Fibroblast of the aortic adventitia (primary cell): ENCODE measurements around the gene ENTPD1. TPM values are rescaled to one million over a fixed set of nuclear protein-coding genes. Genes with fewer than 3 reads are reported as not detected.
"Not testable (repeated sequence)": the region's sequence is repeated elsewhere in the genome, so short reads cannot be mapped to it uniquely, and the experiment has no call there.

Experiments
- DNase-seq: peaks from one replicate; pipeline ENCODE4 v3.0.0-alpha.2; 2010; ENCODE audit warnings: low read depth
- H3K4me3 ChIP-seq: 2 replicates; pipeline ENCODE4 v1.5.1; 2011; ENCODE audit warnings: low read depth, mild to moderate bottlenecking, control low read depth, low read length, moderate library complexity
- CTCF ChIP-seq: IDR thresholded peaks from 2 replicates; pipeline ENCODE4 v1.5.1; 2011; ENCODE audit warnings: mild to moderate bottlenecking, low read length, control low read depth, inconsistent platforms; ENCODE audit not compliant: insufficient read depth
- total RNA-seq: library from RNA; depleted of rRNA; stranded (reverse); fragments of >200 nt; gene quantifications from 2 replicates; pipeline ENCODE4 v1.2.3, GENCODE V29; 2012; ENCODE audit warnings: low replicate concordance

ENTPD1 gene
- total RNA-seq, 1 donor = 0.09 TPM

- no peak overlapping the region for H3K4me3 ChIP-seq
- no peak for DNase-seq
- TF ChIP-seq CTCF = no peak
These were observed 3.4 kb downstream of the ENTPD1 start for GRCh38 chr10:95759233-95759826.

DNA sequence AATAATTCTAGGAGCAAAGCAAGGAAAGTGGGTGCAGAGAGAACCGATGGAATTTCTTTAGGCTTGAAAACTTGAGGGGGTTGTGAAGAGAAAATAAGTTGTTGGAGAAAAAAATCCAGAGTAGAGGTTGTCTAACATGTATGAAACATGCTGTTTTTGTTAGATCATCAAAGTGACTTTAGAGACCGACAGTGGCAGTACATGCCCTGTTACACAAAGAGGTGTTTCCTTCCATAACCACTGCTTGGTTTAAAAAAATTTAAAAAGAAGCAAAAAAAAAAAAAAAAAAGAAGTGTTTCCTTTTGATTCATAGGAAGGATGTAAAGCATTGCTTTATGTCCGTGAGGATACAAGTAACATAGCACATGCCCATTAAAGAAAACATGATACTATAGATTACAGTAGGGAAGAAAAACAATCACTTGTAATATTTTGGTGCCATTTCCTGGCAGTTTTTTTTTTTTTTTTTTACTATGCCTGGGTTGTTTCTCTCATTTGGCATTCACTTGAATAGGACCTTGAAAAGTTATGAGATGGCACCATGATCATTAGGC lies 6.1 kb downstream of the ENTPD1 start:
- TF ChIP-seq CTCF = no peak
- H3K4me3 ChIP-seq = no peak overlapping the region
- no peak for DNase-seq

GRCh38 chr10:95767884-95768556 lies 12.1 kb downstream of the ENTPD1 start:
- H3K4me3 ChIP-seq = no peak overlapping the region
- no peak for TF ChIP-seq CTCF
- peak; percentile 28 for DNase-seq

GRCh38 chr10:95770084-95770720 lies 14.2 kb downstream of the ENTPD1 start:
- H3K4me3 ChIP-seq = no peak overlapping the region
- DNase-seq = no peak
- TF ChIP-seq CTCF = no peak

DNA sequence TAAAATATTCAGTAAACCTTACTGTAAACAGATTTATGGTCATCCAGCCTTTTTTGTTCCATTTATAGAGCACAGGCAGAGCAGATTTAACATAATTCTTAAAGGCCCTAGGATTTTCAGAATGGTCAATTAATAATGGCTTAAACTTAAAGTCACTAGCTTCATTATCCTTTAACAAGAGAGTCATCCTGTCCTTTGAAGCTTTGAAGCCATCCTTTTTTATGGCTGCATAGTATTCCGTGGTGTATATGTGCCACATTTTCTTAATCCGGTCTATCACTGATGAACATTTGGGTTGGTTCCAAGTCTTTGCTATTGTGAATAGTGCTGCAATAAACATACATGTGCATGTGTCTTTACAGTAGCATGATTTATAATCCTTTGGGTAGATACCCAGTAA lies 17.5 kb downstream of the ENTPD1 start:
- not testable (repeated sequence) for DNase-seq, H3K4me3 ChIP-seq

- not testable (repeated sequence) for H3K4me3 ChIP-seq, DNase-seq
These were observed 21.7 kb downstream of the ENTPD1 start for GRCh38 chr10:95777638-95778037.

- TF ChIP-seq CTCF = no peak
- no peak for DNase-seq
- H3K4me3 ChIP-seq = no peak overlapping the region
These were observed 26.4 kb downstream of the ENTPD1 start for GRCh38 chr10:95782318-95782717.
